ENCODE measurements around the gene PAPPA2.

- TF ChIP-seq, protein P1, sequence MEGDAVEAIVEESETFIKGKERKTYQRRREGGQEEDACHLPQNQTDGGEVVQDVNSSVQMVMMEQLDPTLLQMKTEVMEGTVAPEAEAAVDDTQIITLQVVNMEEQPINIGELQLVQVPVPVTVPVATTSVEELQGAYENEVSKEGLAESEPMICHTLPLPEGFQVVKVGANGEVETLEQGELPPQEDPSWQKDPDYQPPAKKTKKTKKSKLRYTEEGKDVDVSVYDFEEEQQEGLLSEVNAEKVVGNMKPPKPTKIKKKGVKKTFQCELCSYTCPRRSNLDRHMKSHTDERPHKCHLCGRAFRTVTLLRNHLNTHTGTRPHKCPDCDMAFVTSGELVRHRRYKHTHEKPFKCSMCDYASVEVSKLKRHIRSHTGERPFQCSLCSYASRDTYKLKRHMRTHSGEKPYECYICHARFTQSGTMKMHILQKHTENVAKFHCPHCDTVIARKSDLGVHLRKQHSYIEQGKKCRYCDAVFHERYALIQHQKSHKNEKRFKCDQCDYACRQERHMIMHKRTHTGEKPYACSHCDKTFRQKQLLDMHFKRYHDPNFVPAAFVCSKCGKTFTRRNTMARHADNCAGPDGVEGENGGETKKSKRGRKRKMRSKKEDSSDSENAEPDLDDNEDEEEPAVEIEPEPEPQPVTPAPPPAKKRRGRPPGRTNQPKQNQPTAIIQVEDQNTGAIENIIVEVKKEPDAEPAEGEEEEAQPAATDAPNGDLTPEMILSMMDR (conservative IDR thresholded peaks at IDR 0.05): no peak
- TF ChIP-seq ZFX (IDR thresholded peaks at IDR 0.05): no peak
These were observed 307.1 kb downstream of the PAPPA2 start for GRCh38 chr1:176770066-176770465.
